ENCODE results near the gene ISX.

ISX gene

GRCh38 chr22:35114131-35114980, 48.4 kb downstream of the ISX start:
- no peak for DNase-seq

GRCh38 chr22:35115515-35115914, 49.6 kb downstream of the ISX start:
- DNase-seq = no peak

GRCh38 chr22:35116269-35116668, 50.3 kb downstream of the ISX start:
- no peak for DNase-seq

GRCh38 chr22:35116817-35117216, 50.9 kb downstream of the ISX start:
- no peak for DNase-seq

- no peak for DNase-seq
Observed at GRCh38 chr22:35119494-35119893, 53.5 kb downstream of the ISX start.

- DNase-seq = no peak
Observed at GRCh38 chr22:35124691-35125219, 58.8 kb downstream of the ISX start.

GRCh38 chr22:35126993-35127392, 61.0 kb downstream of the ISX start:
- DNase-seq = no peak

- DNase-seq = no peak
Observed at GRCh38 chr22:35128637-35129036, 62.7 kb downstream of the ISX start.

- DNase-seq = no peak
Observed at GRCh38 chr22:35131525-35132000, 65.6 kb downstream of the ISX start.

GRCh38 chr22:35132568-35132967, 66.6 kb downstream of the ISX start:
- DNase-seq = no peak

GRCh38 chr22:35133702-35134380, 67.9 kb downstream of the ISX start:
- DNase-seq = no peak

- DNase-seq = no peak
Observed at GRCh38 chr22:35134637-35135036, 68.7 kb downstream of the ISX start.

- DNase-seq = no peak
Observed at GRCh38 chr22:35135165-35135564, 69.2 kb downstream of the ISX start.
